Left hindlimb (tissue), 1 donor: ENCODE data around the gene S1PR1.
"Not testable (repeated sequence)": the region's sequence is repeated elsewhere in the genome, so short reads cannot be mapped to it uniquely, and the experiment has no call there.

Source experiments
- DNase-seq: peaks from one replicate; pipeline ENCODE4 v3.0.0-alpha.2; 2018

The S1PR1 gene

GRCh38 chr1:101236516-101237228 is at the start of gene S1PR1:
S1PR1 (plus strand) TSS chr1:101237019; CDS start chr1:101238985, 1,966 bp downstream.
- DNase-seq: peak; percentile 76

GRCh38 chr1:101187297-101187696 is 49.5 kb upstream of the S1PR1 start:
- DNase-seq: no peak

GRCh38 chr1:101188331-101188730 is 48.5 kb upstream of the S1PR1 start:
- DNase-seq: no peak

GRCh38 chr1:101188968-101189367 is 47.9 kb upstream of the S1PR1 start:
- not testable (repeated sequence) for DNase-seq

GRCh38 chr1:101190441-101190840 is 46.4 kb upstream of the S1PR1 start:
- no peak for DNase-seq

- DNase-seq: no peak
These were observed 45.8 kb upstream of the S1PR1 start for GRCh38 chr1:101191049-101191448.

GRCh38 chr1:101193733-101194169 is 43.1 kb upstream of the S1PR1 start:
- no peak for DNase-seq

GRCh38 chr1:101194746-101195145 is 42.1 kb upstream of the S1PR1 start:
- no peak for DNase-seq

- DNase-seq: no peak
These were observed 40.2 kb upstream of the S1PR1 start for GRCh38 chr1:101196668-101197067.

GRCh38 chr1:101198842-101199636 is 37.8 kb upstream of the S1PR1 start:
- DNase-seq: no peak

GRCh38 chr1:101199637-101199982 is 37.2 kb upstream of the S1PR1 start:
- no peak for DNase-seq

- DNase-seq: no peak
These were observed 36.3 kb upstream of the S1PR1 start for GRCh38 chr1:101200513-101200912.

GRCh38 chr1:101203820-101204540 is 32.8 kb upstream of the S1PR1 start:
- no peak for DNase-seq

- DNase-seq: no peak
These were observed 31.4 kb upstream of the S1PR1 start for GRCh38 chr1:101205457-101205856.

GRCh38 chr1:101206139-101206538 is 30.7 kb upstream of the S1PR1 start:
- not testable (repeated sequence) for DNase-seq

GRCh38 chr1:101207271-101207670 is 29.5 kb upstream of the S1PR1 start:
- DNase-seq: not testable (repeated sequence)

- DNase-seq: no peak
These were observed 28.9 kb upstream of the S1PR1 start for GRCh38 chr1:101207891-101208290.

GRCh38 chr1:101215363-101216011 is 21.3 kb upstream of the S1PR1 start:
- no peak for DNase-seq

GRCh38 chr1:101216623-101217022 is 20.2 kb upstream of the S1PR1 start:
- no peak for DNase-seq

- no peak for DNase-seq
These were observed 19.7 kb upstream of the S1PR1 start for GRCh38 chr1:101217148-101217547.

- not testable (repeated sequence) for DNase-seq
These were observed 17.9 kb upstream of the S1PR1 start for GRCh38 chr1:101218968-101219367.

GRCh38 chr1:101219924-101220870 is 16.6 kb upstream of the S1PR1 start:
- no peak for DNase-seq
